GM06990 (cell line): Measurements from ENCODE around the gene ATAT1.

ENCODE experiments used
- DNase-seq: peaks from one replicate; pipeline ENCODE4 v3.0.0-alpha.2; 2011; ENCODE audit not compliant: insufficient read length; ENCODE audit errors: extremely low read depth
- H3K27me3 ChIP-seq: replicated peaks from 2 replicates; pipeline ENCODE4 v1.6.0; 2011; ENCODE audit warnings: low read length; ENCODE audit not compliant: control insufficient read depth, insufficient read depth
- H3K36me3 ChIP-seq: 2 replicates; pipeline ENCODE4 v1.5.1; 2011; ENCODE audit warnings: low read length; ENCODE audit not compliant: control insufficient read depth, insufficient read depth
- H3K4me3 ChIP-seq: replicated peaks from 2 replicates; pipeline ENCODE4 v1.5.1; 2011; ENCODE audit warnings: low read depth, mild to moderate bottlenecking, control low read depth, low read length
- CTCF ChIP-seq: IDR thresholded peaks from 2 replicates; pipeline ENCODE4 v1.5.1; 2011; ENCODE audit warnings: low read length, control low read depth, mild to moderate bottlenecking, inconsistent platforms; ENCODE audit not compliant: insufficient read depth, poor library complexity, severe bottlenecking

ATAT1 gene

GRCh38 chr6:30676660-30677285 lies 50.1 kb downstream of the ATAT1 start:
- peaks cover 22% of the 10 kb centered on the region for H3K36me3 ChIP-seq
- H3K4me3 ChIP-seq, result no peak overlapping the region
- TF ChIP-seq CTCF, result no peak
- DNase-seq, result no peak
- no peaks in the 10 kb centered on the region for H3K27me3 ChIP-seq

GRCh38 chr6:30678964-30679726 lies 52.5 kb downstream of the ATAT1 start:
- no peaks in the 10 kb centered on the region for H3K27me3 ChIP-seq
- peak; percentile 91 for DNase-seq
- peak; percentile 99 for TF ChIP-seq CTCF
- H3K4me3 ChIP-seq, result peak overlapping the region; percentile 51
- peaks cover 22% of the 10 kb centered on the region for H3K36me3 ChIP-seq

GRCh38 chr6:30679765-30680535 lies 53.3 kb downstream of the ATAT1 start:
- no peak for TF ChIP-seq CTCF
- Histone ChIP-seq H3K36me3 (peaks cover 22% of the 10 kb centered on the region), H3K27me3 (no peaks in the 10 kb centered on the region), H3K4me3 (peak overlapping the region; percentile 51)
- DNase-seq, result no peak

- peak; percentile 18 for DNase-seq
- peak overlapping the region; percentile 95 for H3K4me3 ChIP-seq
- no peak for TF ChIP-seq CTCF
- H3K27me3 ChIP-seq, result no peaks in the 10 kb centered on the region
- peaks cover 16% of the 10 kb centered on the region for H3K36me3 ChIP-seq
Measured at GRCh38 chr6:30681766-30682142, 55.1 kb downstream of the ATAT1 start.

GRCh38 chr6:30682143-30683117 lies 55.8 kb downstream of the ATAT1 start:
- H3K27me3 ChIP-seq, result no peaks in the 10 kb centered on the region
- TF ChIP-seq CTCF, result no peak
- peak overlapping the region; percentile 95 for H3K4me3 ChIP-seq
- DNase-seq, result peak; percentile 91
- peaks cover 12% of the 10 kb centered on the region for H3K36me3 ChIP-seq
